Measurements from ENCODE around the gene TMEM18. TPM values are rescaled to one million over a fixed set of nuclear protein-coding genes. Genes with fewer than 3 reads are reported as not detected.
"Not testable (repeated sequence)": the region's sequence is repeated elsewhere in the genome, so short reads cannot be mapped to it uniquely, and the experiment has no call there.

TMEM18 gene
- polyA plus RNA-seq, 1 experiment = 40.9 TPM

- POLR2A ChIA-PET = no interaction called here
- CTCF ChIA-PET = no interaction called here
- no peak for TF ChIP-seq CTCF (IDR thresholded peaks at IDR 0.05; ENCODE audit: low read depth, low read length)
- H3K4me3 ChIP-seq (ENCODE audit: low read depth, low read length) = no peak overlapping the region
- no peak overlapping the region for H3K27ac ChIP-seq (ENCODE audit: low read depth, low read length)
- DNase-seq (ENCODE audit: low read depth, low spot score) = no peak
- no peaks in the 10 kb centered on the region for H3K27me3 ChIP-seq (ENCODE audit: control insufficient read depth, insufficient read depth, low read length)
- H3K9me3 ChIP-seq (ENCODE audit: control insufficient read depth, insufficient read depth, low read length) = peaks cover 13% of the 10 kb centered on the region
These were observed 12.8 kb upstream of the TMEM18 start for GRCh38 chr2:689877-690510.

GRCh38 chr2:689237-689636, 12.0 kb upstream of the TMEM18 start:
- no peak overlapping the region for H3K4me3 ChIP-seq (ENCODE audit: low read depth, low read length)
- no peak for DNase-seq (ENCODE audit: low read depth, low spot score)
- ChIA-PET CTCF (no interaction called here), POLR2A (no interaction called here)
- H3K27me3 ChIP-seq (ENCODE audit: control insufficient read depth, insufficient read depth, low read length) = no peaks in the 10 kb centered on the region
- no peak overlapping the region for H3K27ac ChIP-seq (ENCODE audit: low read depth, low read length)
- no peak for TF ChIP-seq CTCF (IDR thresholded peaks at IDR 0.05; ENCODE audit: low read depth, low read length)
- H3K9me3 ChIP-seq (ENCODE audit: control insufficient read depth, insufficient read depth, low read length) = peaks cover 13% of the 10 kb centered on the region

DNA sequence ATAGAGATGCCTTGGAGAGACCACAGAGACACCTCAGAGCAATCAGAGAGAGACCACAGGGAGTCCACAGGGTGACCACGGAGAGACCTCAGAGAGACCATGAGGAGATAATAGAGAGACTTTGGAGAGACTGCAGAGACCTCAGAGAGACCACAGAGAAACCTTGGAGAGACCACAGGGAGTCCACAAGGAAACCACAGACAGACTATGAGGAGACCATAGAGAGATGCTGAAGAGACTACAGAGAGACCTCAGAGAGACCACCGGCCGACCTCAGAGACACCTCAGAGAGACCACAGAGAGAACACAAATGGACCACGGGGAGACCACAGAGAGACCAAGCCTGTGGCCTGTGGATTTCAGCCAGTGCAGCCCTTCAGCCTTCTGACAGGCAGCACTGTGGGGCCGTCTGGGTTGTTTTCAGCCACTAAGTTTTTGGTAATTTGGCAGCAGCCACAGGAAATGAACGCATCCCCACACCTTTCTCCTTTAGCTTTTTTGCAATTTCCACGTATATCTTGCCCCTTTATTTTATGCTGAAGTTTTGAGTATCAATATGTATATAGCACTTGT, 11.4 kb upstream of the TMEM18 start:
- no peaks in the 10 kb centered on the region for H3K27me3 ChIP-seq (ENCODE audit: control insufficient read depth, insufficient read depth, low read length)
- POLR2A ChIA-PET = no interaction called here

DNA sequence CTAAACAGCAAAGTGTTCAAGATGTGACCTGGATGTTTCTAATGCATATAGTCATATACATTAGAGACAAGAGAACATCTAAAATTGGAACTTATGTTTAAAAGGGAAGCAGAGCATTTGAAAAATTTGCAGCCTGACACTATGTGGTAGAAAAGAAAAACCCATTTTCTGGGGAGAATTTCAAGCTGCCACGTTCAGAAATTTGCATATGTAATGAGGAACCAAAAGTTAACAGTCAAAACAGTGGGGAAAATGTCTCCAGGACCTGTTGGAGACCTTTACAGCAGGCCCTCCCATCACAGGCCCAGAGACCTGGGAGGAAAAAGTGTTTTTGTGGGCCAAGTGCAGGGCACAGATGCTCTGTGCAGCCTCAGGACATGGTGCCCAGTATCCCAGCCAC, 8.2 kb upstream of the TMEM18 start:
- TF ChIP-seq CTCF (IDR thresholded peaks at IDR 0.05; ENCODE audit: low read depth, low read length) = no peak
- DNase-seq (ENCODE audit: low read depth, low spot score) = no peak
- Histone ChIP-seq H3K4me3 (ENCODE audit: low read depth, low read length) (no peak overlapping the region), H3K27me3 (ENCODE audit: control insufficient read depth, insufficient read depth, low read length) (no peaks in the 10 kb centered on the region), H3K9me3 (ENCODE audit: control insufficient read depth, insufficient read depth, low read length) (peaks cover 7% of the 10 kb centered on the region; the same call in 1 of the 2 replicates), H3K27ac (ENCODE audit: low read depth, low read length) (no peak overlapping the region)
- ChIA-PET CTCF (no interaction called here), POLR2A (no interaction called here)

More for the DNA sequence above, 11.4 kb upstream of the TMEM18 start:
- H3K27ac ChIP-seq (ENCODE audit: low read depth, low read length) = no peak overlapping the region
- CTCF ChIA-PET = interaction anchor here (1.3 kb wide), 1 partner anchor 26 kb away, joined by 3 read pairs; no protein-coding TSS in a partner anchor
- peaks cover 13% of the 10 kb centered on the region for H3K9me3 ChIP-seq (ENCODE audit: control insufficient read depth, insufficient read depth, low read length)
- DNase-seq (ENCODE audit: low read depth, low spot score) = no peak
- no peak overlapping the region for H3K4me3 ChIP-seq (ENCODE audit: low read depth, low read length)
- no peak for TF ChIP-seq CTCF (IDR thresholded peaks at IDR 0.05; ENCODE audit: low read depth, low read length)

DNA sequence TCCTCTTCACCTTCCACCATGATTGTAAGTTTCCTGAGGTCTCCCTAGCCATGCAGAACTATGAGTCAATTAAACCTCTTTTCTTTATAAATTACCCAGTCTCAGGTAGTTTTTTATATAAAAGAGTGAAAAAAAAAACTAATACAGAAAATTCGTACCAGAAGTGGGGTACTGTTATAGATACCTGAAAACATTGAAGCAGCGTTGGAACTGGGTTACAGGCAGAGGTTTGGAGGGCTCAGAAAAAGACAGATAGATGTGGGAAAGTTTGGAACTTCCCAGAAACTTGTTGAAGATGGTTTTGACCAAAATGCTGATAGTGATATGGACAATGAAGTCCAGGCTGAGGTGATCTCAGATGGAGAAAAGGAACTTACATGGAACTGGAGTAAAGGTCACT, 7.7 kb upstream of the TMEM18 start:
- H3K9me3 ChIP-seq (ENCODE audit: control insufficient read depth, insufficient read depth, low read length); CTCF ChIA-PET; POLR2A ChIA-PET: not testable (repeated sequence)

More for the DNA sequence above, 7.7 kb upstream of the TMEM18 start:
- not testable (repeated sequence) for H3K27ac ChIP-seq (ENCODE audit: low read depth, low read length); H3K27me3 ChIP-seq (ENCODE audit: control insufficient read depth, insufficient read depth, low read length); H3K4me3 ChIP-seq (ENCODE audit: low read depth, low read length); DNase-seq (ENCODE audit: low read depth, low spot score)

All from AG04450 (cell line).